Peyer's patch (tissue), 4 donors: Measurements from ENCODE around the gene PCP4.

Source experiments
- POLR2A ChIP-seq, 2 donors: fragments of 450-650 bp; IDR thresholded peaks; one replicate each; pipeline ENCODE4 v1.5.1; 2017; ENCODE audit warnings: antibody characterized with exemption in 2 of 2, mild to moderate bottlenecking in 2 of 2, moderate library complexity in 2 of 2
- TF ChIP-seq, protein P1 (sequence below), 6 experiments: fragments of 450-650 bp in 4 of 6; fragments of 200-600 bp in 2 of 6; sonication (generic) in 1 of 6; IDR thresholded peaks; one replicate each; pipeline ENCODE4 v1.5.1; 2017 to 2019; ENCODE audit warnings: antibody characterized with exemption in 6 of 6, mild to moderate bottlenecking in 3 of 6, moderate library complexity in 1 of 6

DNA sequence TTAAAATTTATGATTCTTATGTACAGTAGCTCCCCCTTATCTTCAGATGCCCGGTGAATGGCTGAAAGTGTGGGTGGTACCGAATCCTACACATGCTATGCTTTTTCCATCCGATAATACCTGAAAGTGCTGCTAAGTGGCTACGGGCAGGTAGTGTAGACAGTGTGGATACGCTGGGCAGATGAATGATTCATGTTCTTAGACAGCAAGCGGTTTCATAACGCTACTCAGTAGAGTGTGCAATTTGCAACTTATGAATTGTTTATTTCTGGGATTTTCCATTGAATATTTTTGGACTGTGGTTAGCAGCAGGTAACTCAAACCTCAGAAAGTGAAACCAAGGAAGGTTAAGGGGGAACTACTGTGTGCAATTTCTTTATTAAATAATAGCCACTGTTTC, 7.5 kb downstream of the PCP4 start:
- TF ChIP-seq, protein P1, sequence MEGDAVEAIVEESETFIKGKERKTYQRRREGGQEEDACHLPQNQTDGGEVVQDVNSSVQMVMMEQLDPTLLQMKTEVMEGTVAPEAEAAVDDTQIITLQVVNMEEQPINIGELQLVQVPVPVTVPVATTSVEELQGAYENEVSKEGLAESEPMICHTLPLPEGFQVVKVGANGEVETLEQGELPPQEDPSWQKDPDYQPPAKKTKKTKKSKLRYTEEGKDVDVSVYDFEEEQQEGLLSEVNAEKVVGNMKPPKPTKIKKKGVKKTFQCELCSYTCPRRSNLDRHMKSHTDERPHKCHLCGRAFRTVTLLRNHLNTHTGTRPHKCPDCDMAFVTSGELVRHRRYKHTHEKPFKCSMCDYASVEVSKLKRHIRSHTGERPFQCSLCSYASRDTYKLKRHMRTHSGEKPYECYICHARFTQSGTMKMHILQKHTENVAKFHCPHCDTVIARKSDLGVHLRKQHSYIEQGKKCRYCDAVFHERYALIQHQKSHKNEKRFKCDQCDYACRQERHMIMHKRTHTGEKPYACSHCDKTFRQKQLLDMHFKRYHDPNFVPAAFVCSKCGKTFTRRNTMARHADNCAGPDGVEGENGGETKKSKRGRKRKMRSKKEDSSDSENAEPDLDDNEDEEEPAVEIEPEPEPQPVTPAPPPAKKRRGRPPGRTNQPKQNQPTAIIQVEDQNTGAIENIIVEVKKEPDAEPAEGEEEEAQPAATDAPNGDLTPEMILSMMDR (IDR thresholded peaks at IDR 0.05) = no peak
- no peak for TF ChIP-seq POLR2A (IDR thresholded peaks at IDR 0.05)
